HG02981 (cell line): Measurements from ENCODE around the gene SMIM7.
A peak's percentile ranks its signal among the peaks of the same experiment; 100 is the strongest.
"Not testable (repeated sequence)": the region's sequence is repeated elsewhere in the genome, so short reads cannot be mapped to it uniquely, and the experiment has no call there.

Experiments
- ATAC-seq: cut with Tn5 transposase; IDR thresholded peaks from one replicate; pipeline ENCODE4 v1.9.1; 2021; ENCODE audit warnings: mild to moderate bottlenecking, moderate library complexity; ENCODE audit not compliant: unreplicated experiment

The SMIM7 gene

DNA sequence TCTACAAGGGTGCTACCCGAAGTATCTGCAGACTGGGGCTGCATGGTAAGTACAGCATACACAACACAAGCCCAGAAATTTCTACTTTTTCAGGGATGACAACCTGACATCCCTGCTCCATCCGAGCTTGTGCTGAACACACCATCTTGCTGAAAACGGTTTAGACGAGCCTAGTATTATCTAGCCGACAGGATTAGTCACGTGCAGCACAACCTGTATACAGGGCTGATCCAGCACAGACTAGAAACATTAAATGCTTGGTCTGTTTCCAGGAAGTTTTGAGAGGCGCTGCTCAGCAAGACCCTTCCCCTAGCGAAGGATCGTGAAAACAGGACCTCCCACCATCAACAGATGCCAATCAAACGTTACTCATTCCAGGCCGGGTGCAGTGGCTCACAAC lies 4.2 kb downstream of the SMIM7 start:
- ATAC-seq: no peak

GRCh38 chr19:16654627-16655026 lies 5.3 kb downstream of the SMIM7 start:
- no peak for ATAC-seq

- no peak for ATAC-seq
These were observed 5.8 kb downstream of the SMIM7 start for GRCh38 chr19:16654140-16654539.

- ATAC-seq: no peak
These were observed 7.1 kb downstream of the SMIM7 start for GRCh38 chr19:16652854-16653253.

DNA sequence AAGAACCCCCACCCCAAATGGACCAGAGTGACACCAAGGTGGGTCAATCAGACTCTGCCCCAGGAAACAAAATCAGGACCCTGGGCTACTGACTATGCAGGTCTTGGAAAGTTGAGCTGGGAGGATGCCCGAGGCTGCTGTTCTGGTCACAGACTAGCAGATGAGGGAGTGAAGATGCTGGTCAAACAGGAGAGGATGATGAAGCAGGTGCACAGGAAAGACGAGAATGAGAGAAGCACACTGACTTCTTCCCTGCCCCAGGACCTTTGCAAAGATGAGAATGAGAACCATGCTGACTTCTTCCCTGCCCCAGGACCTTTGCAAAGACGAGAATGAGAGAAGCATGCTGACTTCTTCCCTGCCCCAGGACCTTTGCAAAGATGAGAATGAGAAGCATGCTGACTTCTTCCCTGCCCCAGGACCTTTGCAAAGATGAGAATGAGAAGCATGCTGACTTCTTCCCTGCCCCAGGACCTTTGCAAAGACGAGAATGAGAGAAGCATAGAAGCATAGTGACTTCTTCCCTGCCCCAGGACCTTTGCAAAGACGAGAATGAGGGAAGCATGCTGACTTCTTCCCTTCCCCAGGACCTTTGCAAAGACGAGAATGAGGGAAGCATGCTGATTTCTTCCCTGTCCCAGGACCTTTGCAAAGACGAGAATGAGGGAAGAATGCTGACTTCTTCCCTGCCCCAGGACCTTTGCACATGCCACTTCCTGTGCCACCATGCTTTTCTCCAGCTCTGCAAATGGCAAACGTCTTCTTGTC lies 8.3 kb downstream of the SMIM7 start:
- not testable (repeated sequence) for ATAC-seq

DNA sequence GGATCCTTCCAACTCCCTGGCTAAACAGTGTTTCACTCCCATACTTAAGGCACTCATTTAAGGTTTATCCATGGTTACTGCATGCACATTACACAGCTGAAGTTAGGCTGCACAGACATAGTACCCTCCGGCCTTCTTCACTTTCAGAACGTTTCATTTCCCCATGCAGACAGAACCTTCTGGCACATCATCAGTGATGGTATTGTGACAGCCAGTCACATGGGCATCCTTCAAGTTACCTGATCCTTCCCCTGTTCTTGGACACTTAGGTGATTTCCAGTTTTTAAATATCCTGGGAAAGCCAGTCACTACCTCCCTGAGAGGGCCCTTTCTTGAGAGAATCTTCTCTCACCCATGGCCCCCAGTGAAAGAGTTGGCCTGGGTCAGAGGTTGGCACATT lies 9.1 kb downstream of the SMIM7 start:
- no peak for ATAC-seq

GRCh38 chr19:16649734-16650133 lies 10.2 kb downstream of the SMIM7 start:
- ATAC-seq: no peak

GRCh38 chr19:16645140-16645539 lies 14.8 kb downstream of the SMIM7 start:
- no peak for ATAC-seq

GRCh38 chr19:16641695-16642094 lies 18.2 kb downstream of the SMIM7 start:
- no peak for ATAC-seq

GRCh38 chr19:16640951-16641350 lies 19.0 kb downstream of the SMIM7 start:
- no peak for ATAC-seq

DNA sequence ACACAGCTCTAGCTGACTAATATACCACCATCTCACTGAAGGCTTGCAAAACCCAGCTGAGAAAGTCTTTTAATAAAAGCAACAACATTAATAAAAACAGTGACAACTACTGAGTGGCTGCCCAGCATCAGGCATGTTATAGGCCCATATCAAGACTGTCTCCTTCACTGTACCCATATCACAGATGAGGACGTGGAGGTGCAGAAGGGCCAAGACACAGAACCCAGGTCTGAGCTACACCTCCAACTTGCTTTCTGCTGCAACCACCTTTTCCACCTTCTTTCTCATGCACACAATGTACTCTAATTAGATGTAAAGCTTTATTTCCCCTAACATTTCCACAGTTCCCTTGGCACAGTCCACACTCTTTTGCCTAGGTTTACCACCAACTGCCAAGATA lies 21.3 kb downstream of the SMIM7 start:
- ATAC-seq: no peak

GRCh38 chr19:16637535-16637934 lies 22.4 kb downstream of the SMIM7 start:
- ATAC-seq: no peak

DNA sequence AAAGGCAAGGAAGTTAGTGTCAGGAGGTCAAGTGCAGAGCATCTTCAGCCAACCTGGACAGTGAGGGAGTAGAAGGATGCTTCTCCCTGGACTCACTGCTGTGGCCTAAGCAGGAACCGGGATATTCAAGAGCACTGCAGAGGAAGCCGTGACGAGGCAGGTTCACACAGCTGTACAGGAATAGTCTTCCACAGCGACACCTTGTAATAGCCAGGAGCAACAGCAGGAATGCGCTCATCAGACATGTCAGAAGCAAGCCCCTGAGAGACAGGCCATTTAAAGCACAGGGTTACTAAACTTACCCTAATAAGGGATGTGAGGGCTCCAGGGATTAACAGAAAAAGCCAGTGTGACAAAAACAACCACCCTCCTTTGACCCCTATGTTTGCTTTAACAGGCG lies 28.5 kb downstream of the SMIM7 start:
- ATAC-seq: no peak

GRCh38 chr19:16628984-16629691 lies 30.8 kb downstream of the SMIM7 start:
- ATAC-seq: peak; percentile 11

- peak; percentile 88 for ATAC-seq
These were observed 31.6 kb downstream of the SMIM7 start, which contains the start of gene MED26 for GRCh38 chr19:16628183-16628983. Gene MED26 (minus strand): TSS chr19:16628204. CDS start chr19:16627943, 261 bp downstream.

- no peak for ATAC-seq
These were observed 32.1 kb downstream of the SMIM7 start for GRCh38 chr19:16627928-16628182.

DNA sequence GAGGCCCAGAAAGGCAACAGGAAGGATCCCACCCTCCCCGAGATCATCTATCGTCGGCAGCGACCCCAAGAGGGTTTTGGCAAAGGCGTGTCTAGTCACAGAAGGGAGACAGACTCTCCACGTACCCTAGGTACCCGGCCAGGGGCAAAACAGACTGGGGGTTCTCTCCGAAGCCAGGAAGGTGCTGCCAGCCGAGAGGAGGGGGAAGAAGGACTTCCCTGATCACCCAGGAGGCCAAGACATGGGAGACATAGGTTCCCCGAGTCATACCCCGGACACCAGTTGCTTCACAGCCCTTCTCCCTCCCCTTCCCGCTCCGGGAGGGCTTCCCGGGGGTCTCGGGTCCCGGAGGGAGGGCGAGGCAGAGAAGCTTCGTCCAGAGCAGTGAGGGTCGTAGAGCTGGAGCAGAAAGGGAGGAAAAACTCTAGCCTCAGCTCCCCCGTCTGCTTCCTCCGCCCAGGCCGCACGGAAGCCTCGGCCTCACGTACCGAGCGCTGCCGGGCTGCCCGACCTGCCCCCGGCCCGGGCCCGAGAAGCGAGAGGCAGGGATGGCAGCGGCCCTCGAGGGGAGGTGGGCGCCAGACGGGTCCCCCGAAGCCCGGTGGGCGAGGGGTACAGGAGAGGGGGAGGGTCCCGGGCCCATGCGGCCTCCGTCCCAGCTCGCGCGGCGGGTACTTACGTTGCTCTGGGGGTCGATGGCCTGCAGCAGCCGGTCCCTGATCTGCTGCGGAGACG lies 32.6 kb downstream of the SMIM7 start:
- no peak for ATAC-seq

GRCh38 chr19:16626796-16627192 lies 33.1 kb downstream of the SMIM7 start:
- ATAC-seq: no peak

GRCh38 chr19:16625163-16625958 lies 34.6 kb downstream of the SMIM7 start:
- ATAC-seq: no peak

DNA sequence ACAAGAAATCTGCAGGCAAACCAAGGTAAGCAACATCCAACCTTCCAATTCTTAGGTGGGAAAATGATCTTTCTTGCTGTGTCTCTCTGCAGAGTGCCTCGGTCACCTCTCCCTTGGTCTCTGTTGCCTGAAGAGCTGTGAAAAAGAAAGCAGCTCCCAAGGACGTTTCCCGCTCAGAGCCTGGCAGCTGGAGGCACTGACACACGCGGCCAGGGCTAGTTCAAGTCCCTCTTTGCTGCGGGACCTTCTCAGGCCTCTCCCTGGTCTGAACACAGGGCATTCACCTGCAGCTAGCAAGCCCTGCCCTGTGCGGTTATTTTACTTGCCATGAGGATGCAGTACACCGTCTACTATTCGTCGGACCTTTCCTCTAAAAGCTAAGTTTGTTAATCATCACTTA lies 35.7 kb downstream of the SMIM7 start:
- ATAC-seq: no peak
